Measurements from ENCODE around the gene HIVEP3. TPM values are rescaled to one million over a fixed set of nuclear protein-coding genes. Genes with fewer than 3 reads are reported as not detected.

The HIVEP3 gene
- polyA plus RNA-seq, 1 of the 3 experiments (the other 2 are of a cell fraction), result 6.4 TPM

- TF ChIP-seq IRF3 (IDR thresholded peaks at IDR 0.05; ENCODE audit: low read depth, low read length) (no peak), CHD2 (IDR thresholded peaks at IDR 0.05; ENCODE audit: low read length, partially characterized antibody) (no peak), TAF1 (IDR thresholded peaks at IDR 0.05; ENCODE audit: borderline replicate concordance, low read depth, low read length) (no peak), RAD21 (IDR thresholded peaks at IDR 0.05; ENCODE audit: low read length) (no peak), GATA2 (CRISPR knock-in tag; IDR thresholded peaks at IDR 0.05) (no peak), JUND (IDR thresholded peaks at IDR 0.05) (no peak)
Measured at GRCh38 chr1:41497056-41497440, 421.7 kb downstream of the HIVEP3 start (continued).

GRCh38 chr1:41496080-41497055, 422.4 kb downstream of the HIVEP3 start:
- no peak overlapping the region for H2AFZ ChIP-seq (ENCODE audit: low read depth)
- no peaks in the 10 kb centered on the region for H3K9me2 ChIP-seq
- no peak overlapping the region for H3K9ac ChIP-seq
- H3K79me2 ChIP-seq (ENCODE audit: insufficient read depth), result no peaks in the 10 kb centered on the region
- POLR2A ChIA-PET, result no interaction called here
- CTCF ChIA-PET, result interaction anchor here (1.1 to 8.6 kb wide), 5 partner anchors 16 to 78 kb away, joined by 3 to 93 read pairs (median 3); partner anchors contain the start of gene EDN2
- no peaks in the 10 kb centered on the region for H4K20me1 ChIP-seq (ENCODE audit: insufficient read depth)
- 81% methylated on average over 22 of the region's 74 CpGs for WGBS (ENCODE audit: low lambda C conversion rate)
- DNase-seq, result no peak
- no peak overlapping the region for H3K27ac ChIP-seq (ENCODE audit: low read depth in 2 of 2, low read length in 1 of 2)
- peaks cover 25 to 43% of the 10 kb centered on the region in 2 experiments; a peak in 3 of 4 replicates for H3K4me1 ChIP-seq (ENCODE audit: control insufficient read depth in 1 of 2, insufficient read depth in 2 of 2, low read depth in 1 of 2, low read length in 1 of 2)
- no peak overlapping the region for H3K4me3 ChIP-seq (ENCODE audit: low read depth in 2 of 2, low read length in 1 of 2)
- no peaks in the 10 kb centered on the region for H3K9me3 ChIP-seq
- no peaks in the 10 kb centered on the region for H3K27me3 ChIP-seq (ENCODE audit: insufficient read depth)
- H3F3A ChIP-seq (replicated peaks; ENCODE audit: insufficient read depth), result peaks cover 8% of the 10 kb centered on the region
- H3K4me2 ChIP-seq, result no peak overlapping the region
- H3K36me3 ChIP-seq (replicated peaks in 1 of 2; ENCODE audit: control insufficient read depth in 1 of 2, insufficient read depth in 2 of 2, low read length in 1 of 2), result no peaks in the 10 kb centered on the region
- TF ChIP-seq POLR2AphosphoS5 (IDR thresholded peaks at IDR 0.05; ENCODE audit: low read depth, low read length) (no peak), REST (IDR thresholded peaks at IDR 0.05; ENCODE audit: low read depth, low read length) (no peak), ZBTB33 (IDR thresholded peaks at IDR 0.05; ENCODE audit: borderline replicate concordance, low read depth) (no peak), RFX5 (IDR thresholded peaks at IDR 0.05; ENCODE audit: low read length) (no peak), PBX3 (IDR thresholded peaks at IDR 0.05) (no peak), IRF3 (IDR thresholded peaks at IDR 0.05; ENCODE audit: low read depth, low read length) (no peak), CTCF (IDR thresholded peaks at IDR 0.05) (no peak), SMC3 (IDR thresholded peaks at IDR 0.05; ENCODE audit: low read depth, low read length) (no peak), CHD2 (IDR thresholded peaks at IDR 0.05; ENCODE audit: low read length, partially characterized antibody) (no peak), NFIC (IDR thresholded peaks at IDR 0.05; ENCODE audit: borderline replicate concordance) (no peak), RXRA (IDR thresholded peaks at IDR 0.05; ENCODE audit: borderline replicate concordance, low read depth) (no peak), FOSL2 (IDR thresholded peaks at IDR 0.05; ENCODE audit: borderline replicate concordance, low read depth) (no peak), FOXM1 (IDR thresholded peaks at IDR 0.05; ENCODE audit: low read depth) (no peak), JUND (IDR thresholded peaks at IDR 0.05) (no peak), GATA2 (CRISPR knock-in tag; IDR thresholded peaks at IDR 0.05) (no peak), TAF1 (IDR thresholded peaks at IDR 0.05; ENCODE audit: borderline replicate concordance, low read depth, low read length) (no peak)
